ENCODE results near the gene ARHGAP29. TPM values are rescaled to one million over a fixed set of nuclear protein-coding genes. Genes with fewer than 3 reads are reported as not detected.
A peak's percentile ranks its signal among the peaks of the same experiment; 100 is the strongest.

The ARHGAP29 gene
- total and polyA plus RNA-seq, 2 experiments from 2014 or later = 4.6 to 6.9 TPM

DNA sequence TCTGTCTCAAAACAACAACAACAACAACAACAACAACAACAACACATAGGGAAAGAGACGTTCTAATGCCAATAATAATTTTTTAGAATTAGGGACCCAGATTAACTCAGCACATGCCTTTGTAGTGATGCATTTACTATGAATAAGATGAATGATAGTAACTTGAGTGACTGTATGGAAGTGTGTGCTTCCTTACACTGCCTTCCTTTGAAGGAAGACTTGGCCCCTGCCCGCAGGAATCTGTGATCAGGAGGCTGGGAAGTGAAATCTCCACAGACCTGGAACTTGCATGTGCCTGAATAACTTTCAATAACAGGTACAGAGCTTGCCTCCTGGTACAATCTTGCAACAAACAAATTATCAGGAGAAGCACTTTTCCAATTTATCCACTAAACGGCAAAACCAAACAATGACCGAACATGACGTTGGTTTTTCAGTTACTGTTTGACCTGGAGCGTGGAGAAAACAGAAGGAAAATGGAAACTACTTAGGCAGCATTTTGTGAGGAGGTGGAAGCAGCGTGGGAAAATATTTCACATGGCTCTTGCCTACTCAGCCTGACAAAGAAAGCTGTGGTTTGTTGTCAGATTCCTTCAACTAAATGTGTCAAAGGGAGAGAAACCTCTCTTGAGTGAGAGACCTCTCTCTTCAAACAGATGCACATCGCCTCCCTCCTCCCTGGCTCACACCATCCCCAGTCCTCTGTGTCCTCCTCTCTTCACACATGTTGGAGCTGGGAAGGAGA lies 106.4 kb downstream of the ARHGAP29 start:
- no peak overlapping the region for H3K27ac ChIP-seq (ENCODE audit: low read depth)

More for the DNA sequence above, 106.4 kb downstream of the ARHGAP29 start:
- Mint-ChIP-seq H3K27ac (no peak overlapping the region), H3K27me3 (ENCODE audit: insufficient read depth, low read depth, poor library complexity) (peaks cover 3% of the 10 kb centered on the region), H3K36me3 (ENCODE audit: low read depth) (peaks cover 11% of the 10 kb centered on the region; the same call in 2 of the 3 replicates), H3K4me1 (peaks cover 4% of the 10 kb centered on the region; the same call in 2 of the 3 replicates), H3K9me3 (peaks cover 18% of the 10 kb centered on the region), H3K4me3 (no peak overlapping the region)
- TF ChIP-seq EZH2 (IDR thresholded peaks at IDR 0.05; ENCODE audit: low read depth, unreplicated experiment) = no peak
- TF ChIP-seq, protein P1, sequence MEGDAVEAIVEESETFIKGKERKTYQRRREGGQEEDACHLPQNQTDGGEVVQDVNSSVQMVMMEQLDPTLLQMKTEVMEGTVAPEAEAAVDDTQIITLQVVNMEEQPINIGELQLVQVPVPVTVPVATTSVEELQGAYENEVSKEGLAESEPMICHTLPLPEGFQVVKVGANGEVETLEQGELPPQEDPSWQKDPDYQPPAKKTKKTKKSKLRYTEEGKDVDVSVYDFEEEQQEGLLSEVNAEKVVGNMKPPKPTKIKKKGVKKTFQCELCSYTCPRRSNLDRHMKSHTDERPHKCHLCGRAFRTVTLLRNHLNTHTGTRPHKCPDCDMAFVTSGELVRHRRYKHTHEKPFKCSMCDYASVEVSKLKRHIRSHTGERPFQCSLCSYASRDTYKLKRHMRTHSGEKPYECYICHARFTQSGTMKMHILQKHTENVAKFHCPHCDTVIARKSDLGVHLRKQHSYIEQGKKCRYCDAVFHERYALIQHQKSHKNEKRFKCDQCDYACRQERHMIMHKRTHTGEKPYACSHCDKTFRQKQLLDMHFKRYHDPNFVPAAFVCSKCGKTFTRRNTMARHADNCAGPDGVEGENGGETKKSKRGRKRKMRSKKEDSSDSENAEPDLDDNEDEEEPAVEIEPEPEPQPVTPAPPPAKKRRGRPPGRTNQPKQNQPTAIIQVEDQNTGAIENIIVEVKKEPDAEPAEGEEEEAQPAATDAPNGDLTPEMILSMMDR (conservative IDR thresholded peaks at IDR 0.05; ENCODE audit: low read depth in 2 of 2) = no peak
- TF ChIP-seq, protein P2, sequence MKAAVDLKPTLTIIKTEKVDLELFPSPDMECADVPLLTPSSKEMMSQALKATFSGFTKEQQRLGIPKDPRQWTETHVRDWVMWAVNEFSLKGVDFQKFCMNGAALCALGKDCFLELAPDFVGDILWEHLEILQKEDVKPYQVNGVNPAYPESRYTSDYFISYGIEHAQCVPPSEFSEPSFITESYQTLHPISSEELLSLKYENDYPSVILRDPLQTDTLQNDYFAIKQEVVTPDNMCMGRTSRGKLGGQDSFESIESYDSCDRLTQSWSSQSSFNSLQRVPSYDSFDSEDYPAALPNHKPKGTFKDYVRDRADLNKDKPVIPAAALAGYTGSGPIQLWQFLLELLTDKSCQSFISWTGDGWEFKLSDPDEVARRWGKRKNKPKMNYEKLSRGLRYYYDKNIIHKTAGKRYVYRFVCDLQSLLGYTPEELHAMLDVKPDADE (IDR thresholded peaks at IDR 0.05) = no peak
- TF ChIP-seq, protein P3, sequence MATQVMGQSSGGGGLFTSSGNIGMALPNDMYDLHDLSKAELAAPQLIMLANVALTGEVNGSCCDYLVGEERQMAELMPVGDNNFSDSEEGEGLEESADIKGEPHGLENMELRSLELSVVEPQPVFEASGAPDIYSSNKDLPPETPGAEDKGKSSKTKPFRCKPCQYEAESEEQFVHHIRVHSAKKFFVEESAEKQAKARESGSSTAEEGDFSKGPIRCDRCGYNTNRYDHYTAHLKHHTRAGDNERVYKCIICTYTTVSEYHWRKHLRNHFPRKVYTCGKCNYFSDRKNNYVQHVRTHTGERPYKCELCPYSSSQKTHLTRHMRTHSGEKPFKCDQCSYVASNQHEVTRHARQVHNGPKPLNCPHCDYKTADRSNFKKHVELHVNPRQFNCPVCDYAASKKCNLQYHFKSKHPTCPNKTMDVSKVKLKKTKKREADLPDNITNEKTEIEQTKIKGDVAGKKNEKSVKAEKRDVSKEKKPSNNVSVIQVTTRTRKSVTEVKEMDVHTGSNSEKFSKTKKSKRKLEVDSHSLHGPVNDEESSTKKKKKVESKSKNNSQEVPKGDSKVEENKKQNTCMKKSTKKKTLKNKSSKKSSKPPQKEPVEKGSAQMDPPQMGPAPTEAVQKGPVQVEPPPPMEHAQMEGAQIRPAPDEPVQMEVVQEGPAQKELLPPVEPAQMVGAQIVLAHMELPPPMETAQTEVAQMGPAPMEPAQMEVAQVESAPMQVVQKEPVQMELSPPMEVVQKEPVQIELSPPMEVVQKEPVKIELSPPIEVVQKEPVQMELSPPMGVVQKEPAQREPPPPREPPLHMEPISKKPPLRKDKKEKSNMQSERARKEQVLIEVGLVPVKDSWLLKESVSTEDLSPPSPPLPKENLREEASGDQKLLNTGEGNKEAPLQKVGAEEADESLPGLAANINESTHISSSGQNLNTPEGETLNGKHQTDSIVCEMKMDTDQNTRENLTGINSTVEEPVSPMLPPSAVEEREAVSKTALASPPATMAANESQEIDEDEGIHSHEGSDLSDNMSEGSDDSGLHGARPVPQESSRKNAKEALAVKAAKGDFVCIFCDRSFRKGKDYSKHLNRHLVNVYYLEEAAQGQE (IDR thresholded peaks at IDR 0.05; ENCODE audit: unreplicated experiment) = no peak
- no peak for TF ChIP-seq JUNB (IDR thresholded peaks at IDR 0.05; ENCODE audit: unreplicated experiment)
- TF ChIP-seq, protein P4, sequence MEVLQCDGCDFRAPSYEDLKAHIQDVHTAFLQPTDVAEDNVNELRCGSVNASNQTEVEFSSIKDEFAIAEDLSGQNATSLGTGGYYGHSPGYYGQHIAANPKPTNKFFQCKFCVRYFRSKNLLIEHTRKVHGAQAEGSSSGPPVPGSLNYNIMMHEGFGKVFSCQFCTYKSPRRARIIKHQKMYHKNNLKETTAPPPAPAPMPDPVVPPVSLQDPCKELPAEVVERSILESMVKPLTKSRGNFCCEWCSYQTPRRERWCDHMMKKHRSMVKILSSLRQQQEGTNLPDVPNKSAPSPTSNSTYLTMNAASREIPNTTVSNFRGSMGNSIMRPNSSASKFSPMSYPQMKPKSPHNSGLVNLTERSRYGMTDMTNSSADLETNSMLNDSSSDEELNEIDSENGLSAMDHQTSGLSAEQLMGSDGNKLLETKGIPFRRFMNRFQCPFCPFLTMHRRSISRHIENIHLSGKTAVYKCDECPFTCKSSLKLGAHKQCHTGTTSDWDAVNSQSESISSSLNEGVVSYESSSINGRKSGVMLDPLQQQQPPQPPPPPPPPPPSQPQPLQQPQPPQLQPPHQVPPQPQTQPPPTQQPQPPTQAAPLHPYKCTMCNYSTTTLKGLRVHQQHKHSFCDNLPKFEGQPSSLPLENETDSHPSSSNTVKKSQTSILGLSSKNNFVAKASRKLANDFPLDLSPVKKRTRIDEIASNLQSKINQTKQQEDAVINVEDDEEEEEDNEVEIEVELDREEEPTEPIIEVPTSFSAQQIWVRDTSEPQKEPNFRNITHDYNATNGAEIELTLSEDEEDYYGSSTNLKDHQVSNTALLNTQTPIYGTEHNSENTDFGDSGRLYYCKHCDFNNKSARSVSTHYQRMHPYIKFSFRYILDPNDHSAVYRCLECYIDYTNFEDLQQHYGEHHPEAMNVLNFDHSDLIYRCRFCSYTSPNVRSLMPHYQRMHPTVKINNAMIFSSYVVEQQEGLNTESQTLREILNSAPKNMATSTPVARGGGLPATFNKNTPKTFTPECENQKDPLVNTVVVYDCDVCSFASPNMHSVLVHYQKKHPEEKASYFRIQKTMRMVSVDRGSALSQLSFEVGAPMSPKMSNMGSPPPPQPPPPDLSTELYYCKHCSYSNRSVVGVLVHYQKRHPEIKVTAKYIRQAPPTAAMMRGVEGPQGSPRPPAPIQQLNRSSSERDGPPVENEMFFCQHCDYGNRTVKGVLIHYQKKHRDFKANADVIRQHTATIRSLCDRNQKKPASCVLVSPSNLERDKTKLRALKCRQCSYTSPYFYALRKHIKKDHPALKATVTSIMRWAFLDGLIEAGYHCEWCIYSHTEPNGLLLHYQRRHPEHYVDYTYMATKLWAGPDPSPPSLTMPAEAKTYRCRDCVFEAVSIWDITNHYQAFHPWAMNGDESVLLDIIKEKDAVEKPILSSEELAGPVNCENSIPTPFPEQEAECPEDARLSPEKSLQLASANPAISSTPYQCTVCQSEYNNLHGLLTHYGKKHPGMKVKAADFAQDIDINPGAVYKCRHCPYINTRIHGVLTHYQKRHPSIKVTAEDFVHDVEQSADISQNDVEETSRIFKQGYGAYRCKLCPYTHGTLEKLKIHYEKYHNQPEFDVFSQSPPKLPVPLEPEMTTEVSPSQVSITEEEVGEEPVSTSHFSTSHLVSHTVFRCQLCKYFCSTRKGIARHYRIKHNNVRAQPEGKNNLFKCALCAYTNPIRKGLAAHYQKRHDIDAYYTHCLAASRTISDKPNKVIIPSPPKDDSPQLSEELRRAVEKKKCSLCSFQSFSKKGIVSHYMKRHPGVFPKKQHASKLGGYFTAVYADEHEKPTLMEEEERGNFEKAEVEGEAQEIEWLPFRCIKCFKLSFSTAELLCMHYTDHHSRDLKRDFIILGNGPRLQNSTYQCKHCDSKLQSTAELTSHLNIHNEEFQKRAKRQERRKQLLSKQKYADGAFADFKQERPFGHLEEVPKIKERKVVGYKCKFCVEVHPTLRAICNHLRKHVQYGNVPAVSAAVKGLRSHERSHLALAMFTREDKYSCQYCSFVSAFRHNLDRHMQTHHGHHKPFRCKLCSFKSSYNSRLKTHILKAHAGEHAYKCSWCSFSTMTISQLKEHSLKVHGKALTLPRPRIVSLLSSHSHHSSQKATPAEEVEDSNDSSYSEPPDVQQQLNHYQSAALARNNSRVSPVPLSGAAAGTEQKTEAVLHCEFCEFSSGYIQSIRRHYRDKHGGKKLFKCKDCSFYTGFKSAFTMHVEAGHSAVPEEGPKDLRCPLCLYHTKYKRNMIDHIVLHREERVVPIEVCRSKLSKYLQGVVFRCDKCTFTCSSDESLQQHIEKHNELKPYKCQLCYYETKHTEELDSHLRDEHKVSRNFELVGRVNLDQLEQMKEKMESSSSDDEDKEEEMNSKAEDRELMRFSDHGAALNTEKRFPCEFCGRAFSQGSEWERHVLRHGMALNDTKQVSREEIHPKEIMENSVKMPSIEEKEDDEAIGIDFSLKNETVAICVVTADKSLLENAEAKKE (CRISPR knock-in tag; IDR thresholded peaks at IDR 0.05) = no peak
- TF ChIP-seq ZNF114 (CRISPR knock-in tag; IDR thresholded peaks at IDR 0.05) = no peak
- no peak for TF ChIP-seq CREB1 (CRISPR knock-in tag; IDR thresholded peaks at IDR 0.05; ENCODE audit: low read depth)
- no peak for TF ChIP-seq STAT1 (IDR thresholded peaks at IDR 0.05; ENCODE audit: unreplicated experiment)
- TF ChIP-seq POLR2AphosphoS5 (IDR thresholded peaks at IDR 0.05; ENCODE audit: low read depth) = no peak
- TF ChIP-seq EZH2phosphoT487 (IDR thresholded peaks at IDR 0.05; ENCODE audit: unreplicated experiment) = no peak
- TF ChIP-seq ZNF331 (CRISPR knock-in tag; IDR thresholded peaks at IDR 0.05; ENCODE audit: low read depth) = no peak
- TF ChIP-seq NANOG (IDR thresholded peaks at IDR 0.05; ENCODE audit: borderline replicate concordance) = no peak
- no peaks in the 10 kb centered on the region for H3K4me1 ChIP-seq (ENCODE audit: insufficient read depth)
- no peak overlapping the region for H3K4me3 ChIP-seq
- H3K36me3 ChIP-seq (ENCODE audit: insufficient read depth) = no peaks in the 10 kb centered on the region
- ATAC-seq = no peak
- H3K9me2 ChIP-seq (ENCODE audit: insufficient read depth) = no peaks in the 10 kb centered on the region
- H3K79me2 ChIP-seq (replicated peaks; ENCODE audit: insufficient read depth) = no peaks in the 10 kb centered on the region
- no peaks in the 10 kb centered on the region for H3F3A ChIP-seq (replicated peaks; ENCODE audit: low read depth)
- H4K20me1 ChIP-seq (replicated peaks; ENCODE audit: insufficient read depth) = no peaks in the 10 kb centered on the region
- no peaks in the 10 kb centered on the region for H3K27me3 ChIP-seq (ENCODE audit: insufficient read depth)
- H3K4me2 ChIP-seq = no peak overlapping the region
- H2AFZ ChIP-seq = peak overlapping the region; percentile 38; the same call in 1 of the 2 replicates
- no peak for DNase-seq (ENCODE audit: low spot score)

All from GM23338 (cell line).